KG1 (cell line): ENCODE measurements around the gene HCFC1.

Experiments used
- DNase-seq: peaks from one replicate; lab custom pipeline; 2025; lab: John Stamatoyannopoulos, UW

The HCFC1 gene

GRCh38 chrX:153922932-153923857 is 48.4 kb downstream of the HCFC1 start:
- no peak for DNase-seq

GRCh38 chrX:153921511-153922446 is 49.8 kb downstream of the HCFC1 start:
- DNase-seq: no peak

- DNase-seq: no peak
Measured at GRCh38 chrX:153921070-153921469, 50.5 kb downstream of the HCFC1 start.

- no peak for DNase-seq
Measured at GRCh38 chrX:153920546-153920945, 51.1 kb downstream of the HCFC1 start.

- no peak for DNase-seq
Measured at GRCh38 chrX:153919281-153919680, 52.3 kb downstream of the HCFC1 start.

GRCh38 chrX:153917869-153918268 is 53.7 kb downstream of the HCFC1 start:
- DNase-seq: no peak

GRCh38 chrX:153913701-153914100 is 57.9 kb downstream of the HCFC1 start:
- no peak for DNase-seq

GRCh38 chrX:153913211-153913610 is 58.4 kb downstream of the HCFC1 start:
- DNase-seq: no peak

GRCh38 chrX:153911798-153912197 is 59.8 kb downstream of the HCFC1 start:
- DNase-seq: no peak

GRCh38 chrX:153910446-153910845 is 61.2 kb downstream of the HCFC1 start:
- no peak for DNase-seq

GRCh38 chrX:153909980-153910360 is 61.6 kb downstream of the HCFC1 start:
- DNase-seq: no peak

GRCh38 chrX:153909024-153909979 is 62.3 kb downstream of the HCFC1 start:
- no peak for DNase-seq

GRCh38 chrX:153908219-153908860 is 63.3 kb downstream of the HCFC1 start:
- DNase-seq: no peak

- no peak for DNase-seq
Measured at GRCh38 chrX:153907456-153907855, 64.2 kb downstream of the HCFC1 start.

GRCh38 chrX:153906126-153906917 is 65.3 kb downstream of the HCFC1 start:
- DNase-seq: no peak

- DNase-seq: no peak
Measured at GRCh38 chrX:153905481-153906095, 66.0 kb downstream of the HCFC1 start.

- no peak for DNase-seq
Measured at GRCh38 chrX:153903991-153904957, 67.3 kb downstream of the HCFC1 start, which contains the start of gene AVPR2. Gene AVPR2 (plus strand): TSS chrX:153904673. CDS start chrX:153905146, 473 bp downstream.

- DNase-seq: no peak
Measured at GRCh38 chrX:153903238-153903980, 68.2 kb downstream of the HCFC1 start.
